ENCODE measurements around the gene MLST8. TPM values are rescaled to one million over a fixed set of nuclear protein-coding genes. Genes with fewer than 3 reads are reported as not detected.

The MLST8 gene
- total and polyA plus RNA-seq, 9 donors: 7.4 to 56.2 (median 28.4) TPM

DNA sequence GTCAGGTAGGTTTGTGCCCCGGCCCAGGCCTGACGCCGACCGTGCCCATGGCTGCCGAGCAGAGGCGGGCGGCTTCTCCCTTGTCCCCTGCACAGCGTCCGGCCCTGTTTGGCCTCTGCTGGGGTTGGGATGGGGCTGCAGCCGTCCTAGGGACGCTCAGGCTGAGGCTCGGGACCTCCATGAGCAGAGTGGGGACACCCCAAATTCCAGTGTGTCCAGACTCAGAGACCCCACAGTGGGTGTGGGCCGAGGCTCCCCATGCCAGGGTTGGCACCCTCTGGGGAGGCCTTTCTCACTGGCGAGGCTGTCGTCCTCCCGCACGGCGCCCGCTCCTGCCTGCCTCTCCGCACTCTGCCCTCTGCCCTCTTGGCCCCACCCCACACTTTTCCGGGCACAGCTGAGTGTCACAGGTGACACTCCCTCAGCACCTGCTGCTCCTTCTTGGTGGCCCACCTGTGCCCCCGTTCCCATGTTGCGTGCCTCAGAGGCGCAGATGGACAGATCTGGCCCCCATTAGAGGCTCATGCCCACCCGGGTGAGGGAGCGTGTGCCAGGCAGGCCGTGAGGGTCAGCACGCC lies 33.6 kb upstream of the MLST8 start:
- no peak for DNase-seq
- Histone ChIP-seq H3K4me3 (no peak overlapping the region), H3K4me1 (ENCODE audit: insufficient read depth) (no peaks in the 10 kb centered on the region), H3K27me3 (no peaks in the 10 kb centered on the region), H3K9me3 (no peaks in the 10 kb centered on the region), H3K27ac (no peak overlapping the region), H3K36me3 (no peaks in the 10 kb centered on the region)
- WGBS, 3 donors: 90 to 95% (median 93%) methylated on average over 28 of the region's 28 CpGs
- intact Hi-C loops (cut with DNase I): no loop called here
- TF ChIP-seq EP300 (IDR thresholded peaks at IDR 0.05): no peak
- TF ChIP-seq POLR2A (IDR thresholded peaks at IDR 0.05): no peak
- TF ChIP-seq, protein P1, sequence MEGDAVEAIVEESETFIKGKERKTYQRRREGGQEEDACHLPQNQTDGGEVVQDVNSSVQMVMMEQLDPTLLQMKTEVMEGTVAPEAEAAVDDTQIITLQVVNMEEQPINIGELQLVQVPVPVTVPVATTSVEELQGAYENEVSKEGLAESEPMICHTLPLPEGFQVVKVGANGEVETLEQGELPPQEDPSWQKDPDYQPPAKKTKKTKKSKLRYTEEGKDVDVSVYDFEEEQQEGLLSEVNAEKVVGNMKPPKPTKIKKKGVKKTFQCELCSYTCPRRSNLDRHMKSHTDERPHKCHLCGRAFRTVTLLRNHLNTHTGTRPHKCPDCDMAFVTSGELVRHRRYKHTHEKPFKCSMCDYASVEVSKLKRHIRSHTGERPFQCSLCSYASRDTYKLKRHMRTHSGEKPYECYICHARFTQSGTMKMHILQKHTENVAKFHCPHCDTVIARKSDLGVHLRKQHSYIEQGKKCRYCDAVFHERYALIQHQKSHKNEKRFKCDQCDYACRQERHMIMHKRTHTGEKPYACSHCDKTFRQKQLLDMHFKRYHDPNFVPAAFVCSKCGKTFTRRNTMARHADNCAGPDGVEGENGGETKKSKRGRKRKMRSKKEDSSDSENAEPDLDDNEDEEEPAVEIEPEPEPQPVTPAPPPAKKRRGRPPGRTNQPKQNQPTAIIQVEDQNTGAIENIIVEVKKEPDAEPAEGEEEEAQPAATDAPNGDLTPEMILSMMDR (IDR thresholded peaks at IDR 0.05): no peak

GRCh38 chr16:2172688-2173335 lies 32.4 kb upstream of the MLST8 start:
- 87 to 89% (median 87%) methylated on average over 29 of the region's 29 CpGs for WGBS, 3 donors
- no peak overlapping the region for H3K4me3 ChIP-seq
- no peaks in the 10 kb centered on the region for H3K36me3 ChIP-seq
- no peak for DNase-seq
- no peaks in the 10 kb centered on the region for H3K27me3 ChIP-seq
- intact Hi-C loops (cut with DNase I): no loop called here
- H3K27ac ChIP-seq: no peak overlapping the region
- TF ChIP-seq POLR2A (IDR thresholded peaks at IDR 0.05): no peak
- no peaks in the 10 kb centered on the region for H3K4me1 ChIP-seq (ENCODE audit: insufficient read depth)
- no peaks in the 10 kb centered on the region for H3K9me3 ChIP-seq

- Histone ChIP-seq H3K36me3 (no peaks in the 10 kb centered on the region), H3K27me3 (no peaks in the 10 kb centered on the region)
- 87 to 92% (median 89%) methylated on average over 14 of the region's 14 CpGs for WGBS, 3 donors
Observed at GRCh38 chr16:2173366-2173765, 31.9 kb upstream of the MLST8 start.

DNA sequence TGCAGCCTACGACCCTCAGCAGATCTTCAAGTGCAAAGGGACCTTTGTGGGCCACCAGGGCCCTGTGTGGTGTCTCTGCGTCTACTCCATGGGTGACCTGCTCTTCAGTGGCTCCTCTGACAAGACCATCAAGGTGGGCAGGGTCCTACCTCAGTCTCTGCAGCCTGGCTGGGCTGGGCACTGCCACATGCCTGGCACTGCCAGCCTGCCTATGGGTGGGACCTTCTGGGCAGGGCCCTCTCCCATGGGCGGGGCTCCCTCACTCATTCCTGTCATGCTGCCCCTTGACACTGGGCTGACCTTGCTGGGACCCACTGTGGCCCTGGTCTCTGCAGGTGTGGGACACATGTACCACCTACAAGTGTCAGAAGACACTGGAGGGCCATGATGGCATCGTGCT lies 31.3 kb upstream of the MLST8 start:
- Histone ChIP-seq H3K27me3 (no peaks in the 10 kb centered on the region), H3K9me3 (no peaks in the 10 kb centered on the region), H3K4me3 (no peak overlapping the region), H3K4me1 (ENCODE audit: insufficient read depth) (no peaks in the 10 kb centered on the region), H3K36me3 (no peaks in the 10 kb centered on the region), H3K27ac (no peak overlapping the region)
- WGBS, 3 donors: 89 to 92% (median 89%) methylated on average over 4 of the region's 4 CpGs
- TF ChIP-seq, protein P1 (IDR thresholded peaks at IDR 0.05): no peak
- no peak for TF ChIP-seq POLR2A (IDR thresholded peaks at IDR 0.05)
- TF ChIP-seq EP300 (IDR thresholded peaks at IDR 0.05): no peak
- no peak for DNase-seq
- intact Hi-C loops (cut with DNase I): no loop called here

More at GRCh38 chr16:2173366-2173765, 31.9 kb upstream of the MLST8 start:
- Histone ChIP-seq H3K27ac (no peak overlapping the region), H3K9me3 (no peaks in the 10 kb centered on the region), H3K4me3 (no peak overlapping the region), H3K4me1 (ENCODE audit: insufficient read depth) (no peaks in the 10 kb centered on the region)
- intact Hi-C loops (cut with DNase I): no loop called here
- TF ChIP-seq POLR2A (IDR thresholded peaks at IDR 0.05) (no peak), EP300 (IDR thresholded peaks at IDR 0.05) (no peak)
- TF ChIP-seq, protein P1 (IDR thresholded peaks at IDR 0.05): no peak
- no peak for DNase-seq

All from ovary (tissue), 9 donors.